Erythroblast (primary cell): ENCODE results near the gene TMEM60.

ENCODE experiments used
- GATA1 ChIP-seq: IDR thresholded peaks from 2 replicates; pipeline ENCODE4 v1.6.1; 2011; ENCODE audit warnings: low read depth, mild to moderate bottlenecking, control low read depth, low read length, moderate library complexity
- POLR2A ChIP-seq: IDR thresholded peaks from 2 replicates; pipeline ENCODE4 v1.6.1; 2011; ENCODE audit warnings: mild to moderate bottlenecking, low read length

DNA sequence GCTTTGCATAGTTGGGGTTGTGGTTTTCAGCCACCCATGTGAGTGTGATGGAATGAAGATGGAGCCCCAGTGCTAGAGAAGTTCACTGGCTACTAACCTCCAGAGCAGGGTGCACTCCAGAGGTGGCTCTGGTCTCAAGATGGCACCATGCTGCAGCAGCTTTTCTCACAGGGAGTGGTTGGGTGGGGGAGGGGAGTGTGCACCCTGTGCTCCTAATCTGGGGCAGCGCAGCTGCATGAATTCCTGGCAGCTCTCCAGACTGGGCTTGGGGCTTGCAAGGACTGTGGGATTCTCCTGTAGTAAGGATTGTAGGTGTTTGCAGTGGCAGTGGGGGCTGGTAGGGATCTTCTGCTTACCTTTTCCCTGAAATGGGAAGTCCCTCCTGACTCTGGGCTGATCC is 24.0 kb upstream of the TMEM60 start:
- TF ChIP-seq POLR2A (no peak), GATA1 (no peak)
